ENCODE data around the gene FLACC1.
"Not testable (repeated sequence)": the region's sequence is repeated elsewhere in the genome, so short reads cannot be mapped to it uniquely, and the experiment has no call there.

Gene FLACC1

DNA sequence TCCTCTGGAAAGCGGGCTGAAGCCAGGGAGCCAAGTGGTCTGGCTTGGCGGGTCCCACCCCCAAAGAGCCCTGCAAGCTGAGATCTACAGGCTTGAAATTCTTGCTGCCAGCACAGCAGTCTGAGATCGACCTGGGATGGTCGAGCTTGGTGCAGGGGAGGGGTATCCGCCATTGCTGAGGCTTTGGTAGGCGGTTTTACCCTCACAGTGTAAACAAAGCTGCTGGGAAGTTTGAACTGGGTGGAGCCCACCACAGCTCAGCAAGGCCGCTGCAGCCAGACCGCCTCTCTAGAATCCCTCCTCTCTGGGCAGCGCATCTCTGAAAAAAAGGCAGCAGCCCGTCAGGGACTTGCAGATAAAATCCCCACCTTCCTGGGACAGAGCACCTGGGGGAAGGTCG is 12.6 kb upstream of the FLACC1 start:
- no peak overlapping the region for H3K4me3 ChIP-seq (ENCODE audit: low read depth, low read length)
- peaks cover 2% of the 10 kb centered on the region; the same call in 1 of the 2 replicates for H3K4me1 ChIP-seq (ENCODE audit: control insufficient read depth, insufficient read depth, low read length)
- H3K27ac ChIP-seq (ENCODE audit: low read depth, low read length): no peak overlapping the region
- H3K9ac ChIP-seq (ENCODE audit: low read length): no peak overlapping the region
- H3K36me3 ChIP-seq (ENCODE audit: control insufficient read depth, insufficient read depth, low read length): no peaks in the 10 kb centered on the region
- H3K27me3 ChIP-seq (ENCODE audit: control insufficient read depth, insufficient read depth, low read length): no peaks in the 10 kb centered on the region
- H3K9me3 ChIP-seq (ENCODE audit: control insufficient read depth, insufficient read depth, low read depth, low read length): 0 out of 2 replicates have a peak, but pooled peaks cover 3% of the 10 kb centered on the region

DNA sequence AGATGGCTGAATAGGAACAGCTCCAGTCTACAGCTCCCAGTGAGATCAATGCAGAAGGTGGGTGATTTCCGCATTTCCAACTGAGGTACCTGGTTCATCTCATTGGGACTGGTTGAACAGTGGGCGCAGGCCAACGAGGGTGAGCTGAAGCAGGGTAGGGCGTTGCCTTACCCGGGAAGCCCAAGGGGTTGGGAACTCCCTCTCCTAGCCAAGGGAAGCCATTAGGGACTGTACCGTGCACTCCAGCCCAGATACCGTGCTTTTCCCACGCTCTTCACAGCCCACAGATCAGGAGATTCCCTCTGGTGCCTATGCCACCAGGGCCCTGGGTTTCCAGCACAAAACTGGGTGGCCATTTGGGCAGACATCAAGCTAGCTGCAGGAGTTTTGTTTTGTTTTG is 12.2 kb upstream of the FLACC1 start:
- H3K4me3 ChIP-seq (ENCODE audit: low read depth, low read length); H3K36me3 ChIP-seq (ENCODE audit: control insufficient read depth, insufficient read depth, low read length); H3K4me1 ChIP-seq (ENCODE audit: control insufficient read depth, insufficient read depth, low read length); H3K9ac ChIP-seq (ENCODE audit: low read length); H3K9me3 ChIP-seq (ENCODE audit: control insufficient read depth, insufficient read depth, low read depth, low read length); H3K27me3 ChIP-seq (ENCODE audit: control insufficient read depth, insufficient read depth, low read length); H3K27ac ChIP-seq (ENCODE audit: low read depth, low read length): not testable (repeated sequence)

DNA sequence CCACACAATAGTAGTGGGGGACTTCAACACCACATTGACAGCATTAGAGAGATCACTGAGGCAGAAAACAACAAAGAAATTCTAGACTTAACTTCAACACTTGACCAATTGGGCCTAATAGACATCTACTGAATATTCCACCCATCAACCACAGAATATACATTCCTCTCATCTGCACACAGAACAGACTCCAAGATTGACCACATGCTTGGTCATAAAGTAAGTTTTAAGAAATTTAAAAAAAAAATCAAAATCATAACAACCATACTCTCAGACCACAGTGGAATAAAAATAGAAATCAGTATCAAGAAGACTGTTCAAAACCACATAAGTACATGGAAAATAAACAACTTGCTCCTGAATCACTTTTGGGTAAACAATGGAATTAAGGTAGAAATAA is 9.0 kb upstream of the FLACC1 start:
- Histone ChIP-seq H3K9ac (ENCODE audit: low read length) (no peak overlapping the region), H3K27me3 (ENCODE audit: control insufficient read depth, insufficient read depth, low read length) (no peaks in the 10 kb centered on the region), H3K4me1 (ENCODE audit: control insufficient read depth, insufficient read depth, low read length) (peaks cover 2% of the 10 kb centered on the region; the same call in 1 of the 2 replicates), H3K27ac (ENCODE audit: low read depth, low read length) (no peak overlapping the region), H3K9me3 (ENCODE audit: control insufficient read depth, insufficient read depth, low read depth, low read length) (peaks cover 11% of the 10 kb centered on the region; the same call in 1 of the 2 replicates), H3K36me3 (ENCODE audit: control insufficient read depth, insufficient read depth, low read length) (no peaks in the 10 kb centered on the region), H3K4me3 (ENCODE audit: low read depth, low read length) (no peak overlapping the region)

DNA sequence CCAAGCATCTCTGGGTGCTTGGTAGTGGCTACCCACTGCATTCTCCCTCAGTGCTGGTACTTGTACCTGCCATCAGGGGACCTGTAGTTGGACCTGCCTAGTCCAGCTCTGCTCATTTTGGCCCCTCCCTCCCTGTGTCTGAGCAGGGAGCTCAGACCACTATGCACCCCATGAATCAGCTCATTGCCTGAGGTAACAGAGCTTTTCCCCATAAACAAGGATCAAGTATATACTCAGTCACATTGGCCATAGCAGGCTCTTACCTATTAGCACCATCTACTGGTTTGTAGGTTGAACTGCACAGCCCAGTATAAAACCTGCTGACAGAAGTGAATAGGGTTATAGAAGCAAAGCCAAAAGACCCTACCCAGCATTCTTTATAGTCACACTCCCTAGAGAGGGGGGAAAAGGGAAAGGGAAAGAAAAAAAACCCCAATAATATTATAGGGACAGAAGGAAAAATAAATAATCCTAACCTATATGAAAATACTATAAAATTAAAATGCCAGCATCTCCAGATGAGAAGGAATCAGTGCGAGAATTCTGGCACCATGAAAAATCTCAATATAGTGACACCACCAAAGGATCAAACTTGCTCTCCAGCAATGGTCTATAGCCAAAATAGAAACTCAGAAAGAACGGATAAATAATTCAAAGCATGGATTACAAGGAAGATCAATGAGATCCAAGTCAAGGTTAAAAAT is 6.9 kb upstream of the FLACC1 start:
- Histone ChIP-seq H3K36me3 (ENCODE audit: control insufficient read depth, insufficient read depth, low read length) (no peaks in the 10 kb centered on the region), H3K27me3 (ENCODE audit: control insufficient read depth, insufficient read depth, low read length) (no peaks in the 10 kb centered on the region), H3K4me1 (ENCODE audit: control insufficient read depth, insufficient read depth, low read length) (no peaks in the 10 kb centered on the region), H3K27ac (ENCODE audit: low read depth, low read length) (no peak overlapping the region), H3K9ac (ENCODE audit: low read length) (no peak overlapping the region), H3K4me3 (ENCODE audit: low read depth, low read length) (no peak overlapping the region), H3K9me3 (ENCODE audit: control insufficient read depth, insufficient read depth, low read depth, low read length) (peaks cover 11% of the 10 kb centered on the region; the same call in 1 of the 2 replicates)

DNA sequence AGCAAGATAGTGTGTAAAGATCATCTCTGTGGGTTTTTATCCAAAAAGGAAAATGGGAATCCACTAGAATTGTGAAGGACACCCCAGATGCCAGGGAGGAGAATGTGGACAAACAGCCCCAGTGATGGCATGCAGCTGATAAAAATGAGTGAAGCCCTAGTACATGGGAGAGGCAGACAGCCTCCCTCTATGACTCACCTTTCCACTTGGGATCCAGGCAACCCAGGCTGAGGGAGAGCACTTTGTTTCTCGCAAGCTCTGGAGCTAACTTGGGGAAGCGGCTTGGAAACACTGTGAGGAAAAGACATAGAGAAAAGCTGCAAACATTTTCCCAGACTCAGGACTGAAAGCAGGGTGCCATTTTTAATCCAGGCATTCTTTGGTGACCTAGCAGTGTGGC is 5.3 kb upstream of the FLACC1 start:
- H3K27ac ChIP-seq (ENCODE audit: low read depth, low read length): no peak overlapping the region
- no peak overlapping the region for H3K4me3 ChIP-seq (ENCODE audit: low read depth, low read length)
- H3K36me3 ChIP-seq (ENCODE audit: control insufficient read depth, insufficient read depth, low read length): no peaks in the 10 kb centered on the region
- H3K9me3 ChIP-seq (ENCODE audit: control insufficient read depth, insufficient read depth, low read depth, low read length): peaks cover 8% of the 10 kb centered on the region; the same call in 1 of the 2 replicates
- no peak overlapping the region for H3K9ac ChIP-seq (ENCODE audit: low read length)
- no peaks in the 10 kb centered on the region for H3K27me3 ChIP-seq (ENCODE audit: control insufficient read depth, insufficient read depth, low read length)
- no peaks in the 10 kb centered on the region for H3K4me1 ChIP-seq (ENCODE audit: control insufficient read depth, insufficient read depth, low read length)

DNA sequence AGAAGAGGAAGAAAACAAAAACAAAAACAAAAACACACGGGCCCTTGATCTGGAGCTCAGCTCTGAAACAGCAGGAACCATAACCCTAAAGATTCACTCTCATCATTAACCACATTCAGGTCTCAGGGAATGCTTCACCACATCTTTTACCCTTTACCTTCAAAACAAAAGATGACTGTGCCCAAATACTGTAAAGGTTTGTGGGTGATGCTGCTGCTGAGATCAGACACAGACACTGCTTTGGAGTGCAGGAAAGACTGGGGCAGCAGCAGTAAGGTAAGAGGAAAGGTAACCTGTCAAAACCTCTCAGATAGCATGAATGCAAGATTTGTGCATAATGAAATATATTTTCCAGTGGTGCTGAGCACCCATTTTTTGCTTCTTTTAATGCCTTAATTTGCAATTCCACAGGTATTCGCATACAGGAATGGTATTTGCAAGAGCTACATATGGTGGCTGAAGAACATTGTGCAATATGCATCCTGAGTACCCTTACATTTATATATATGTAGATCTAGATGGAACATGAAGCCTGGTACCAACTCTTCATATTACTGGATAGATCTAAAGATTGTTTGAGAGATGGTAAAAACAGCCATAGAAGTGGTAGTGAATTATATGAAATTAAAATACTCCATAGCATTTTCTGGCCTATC is 4.1 kb upstream of the FLACC1 start:
- Histone ChIP-seq H3K9ac (ENCODE audit: low read length) (no peak overlapping the region), H3K27ac (ENCODE audit: low read depth, low read length) (no peak overlapping the region), H3K27me3 (ENCODE audit: control insufficient read depth, insufficient read depth, low read length) (no peaks in the 10 kb centered on the region), H3K4me3 (ENCODE audit: low read depth, low read length) (no peak overlapping the region), H3K4me1 (ENCODE audit: control insufficient read depth, insufficient read depth, low read length) (no peaks in the 10 kb centered on the region), H3K9me3 (ENCODE audit: control insufficient read depth, insufficient read depth, low read depth, low read length) (peaks cover 8% of the 10 kb centered on the region; the same call in 1 of the 2 replicates), H3K36me3 (ENCODE audit: control insufficient read depth, insufficient read depth, low read length) (no peaks in the 10 kb centered on the region)

DNA sequence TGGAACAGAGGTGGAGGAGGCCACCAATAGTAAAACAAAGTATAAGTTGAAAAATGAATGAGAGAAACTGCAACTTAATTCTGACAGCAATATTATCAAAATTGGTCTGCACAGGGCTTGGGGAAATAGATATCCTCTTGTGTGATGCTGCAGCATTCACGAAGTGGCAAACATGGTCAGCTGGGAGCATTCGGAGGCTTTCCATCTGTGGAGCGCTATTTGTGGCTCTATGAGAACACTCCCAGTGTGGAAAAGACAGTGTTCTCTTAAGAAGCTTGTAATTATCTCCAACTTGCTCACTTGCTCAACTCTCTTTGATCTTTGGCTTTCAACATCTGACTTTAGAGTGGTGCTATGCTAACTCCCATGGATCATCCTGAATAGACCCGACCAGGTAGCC is 3.1 kb upstream of the FLACC1 start:
- Histone ChIP-seq H3K27ac (ENCODE audit: low read depth, low read length) (no peak overlapping the region), H3K4me3 (ENCODE audit: low read depth, low read length) (no peak overlapping the region), H3K9ac (ENCODE audit: low read length) (no peak overlapping the region)

DNA sequence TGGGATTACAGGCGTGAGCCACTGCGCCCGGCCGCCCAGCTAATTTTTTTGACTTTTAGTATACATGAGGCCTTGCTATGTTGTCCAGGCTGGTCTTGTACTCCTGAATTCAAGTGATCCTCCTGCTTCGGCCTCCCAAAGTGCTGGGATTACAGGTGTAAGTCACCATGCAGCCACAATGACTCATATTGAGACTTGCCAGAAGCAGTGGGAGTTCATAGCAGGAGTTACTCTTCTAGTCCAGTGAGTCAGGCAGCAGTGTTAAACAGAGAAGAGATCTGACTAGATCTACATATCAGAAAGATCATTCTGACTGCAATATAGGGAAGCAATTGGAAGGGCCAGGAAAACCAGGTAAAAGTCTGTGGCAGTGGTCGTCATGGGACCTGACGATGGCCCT is 1.5 kb upstream of the FLACC1 start:
- Histone ChIP-seq H3K36me3 (ENCODE audit: control insufficient read depth, insufficient read depth, low read length) (no peaks in the 10 kb centered on the region), H3K27me3 (ENCODE audit: control insufficient read depth, insufficient read depth, low read length) (no peaks in the 10 kb centered on the region), H3K4me3 (ENCODE audit: low read depth, low read length) (no peak overlapping the region), H3K27ac (ENCODE audit: low read depth, low read length) (no peak overlapping the region), H3K4me1 (ENCODE audit: control insufficient read depth, insufficient read depth, low read length) (no peaks in the 10 kb centered on the region), H3K9me3 (ENCODE audit: control insufficient read depth, insufficient read depth, low read depth, low read length) (peaks cover 8% of the 10 kb centered on the region; the same call in 1 of the 2 replicates), H3K9ac (ENCODE audit: low read length) (no peak overlapping the region)

More for the DNA sequence above, 3.1 kb upstream of the FLACC1 start:
- Histone ChIP-seq H3K36me3 (ENCODE audit: control insufficient read depth, insufficient read depth, low read length) (no peaks in the 10 kb centered on the region), H3K9me3 (ENCODE audit: control insufficient read depth, insufficient read depth, low read depth, low read length) (peaks cover 8% of the 10 kb centered on the region; the same call in 1 of the 2 replicates), H3K4me1 (ENCODE audit: control insufficient read depth, insufficient read depth, low read length) (no peaks in the 10 kb centered on the region), H3K27me3 (ENCODE audit: control insufficient read depth, insufficient read depth, low read length) (no peaks in the 10 kb centered on the region)

DNA sequence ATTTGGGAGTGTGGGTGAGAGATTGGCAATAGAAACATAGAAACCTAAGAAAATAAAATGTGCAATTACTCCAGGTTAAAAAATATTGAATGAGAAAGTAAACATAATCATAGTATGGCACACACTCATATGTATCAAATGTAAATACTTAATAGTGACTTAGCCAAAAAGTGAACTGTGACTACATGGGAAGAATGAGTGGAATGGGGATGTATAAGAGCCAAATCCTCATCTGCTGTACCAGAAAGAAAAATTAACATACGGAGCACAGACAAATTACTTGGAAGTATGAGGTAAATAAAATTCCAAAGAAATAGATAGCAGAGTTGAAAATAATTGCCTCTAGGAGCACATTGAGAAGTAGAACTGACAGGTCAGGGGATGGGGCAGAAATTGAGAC is 4.0 kb downstream of the FLACC1 start:
- Histone ChIP-seq H3K4me3 (ENCODE audit: low read depth, low read length) (no peak overlapping the region), H3K4me1 (ENCODE audit: control insufficient read depth, insufficient read depth, low read length) (no peaks in the 10 kb centered on the region), H3K27ac (ENCODE audit: low read depth, low read length) (no peak overlapping the region)

DNA sequence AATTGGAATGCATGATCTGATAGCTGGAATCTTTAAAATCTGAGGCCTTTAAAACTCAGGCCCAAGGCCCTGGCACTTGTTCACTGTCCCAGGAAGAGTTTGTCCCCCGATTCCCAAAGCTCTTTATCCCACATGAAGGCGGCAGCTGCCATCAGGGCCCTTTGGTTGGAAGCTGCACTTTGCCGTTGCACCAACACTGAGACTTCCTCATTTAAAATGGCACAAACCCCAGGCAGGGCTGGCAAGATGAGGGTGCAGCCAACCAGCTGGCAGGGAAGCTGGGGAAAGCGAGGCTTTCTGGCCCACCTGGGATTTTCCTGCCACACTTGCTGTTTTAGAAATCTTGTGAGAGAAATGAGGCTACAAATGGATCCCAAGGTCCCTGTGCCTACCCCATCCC is 6.3 kb downstream of the FLACC1 start:
- H3K36me3 ChIP-seq (ENCODE audit: control insufficient read depth, insufficient read depth, low read length): no peaks in the 10 kb centered on the region
- no peak overlapping the region for H3K27ac ChIP-seq (ENCODE audit: low read depth, low read length)
- H3K4me1 ChIP-seq (ENCODE audit: control insufficient read depth, insufficient read depth, low read length): no peaks in the 10 kb centered on the region
- no peak overlapping the region for H3K9ac ChIP-seq (ENCODE audit: low read length)
- H3K27me3 ChIP-seq (ENCODE audit: control insufficient read depth, insufficient read depth, low read length): no peaks in the 10 kb centered on the region
- H3K9me3 ChIP-seq (ENCODE audit: control insufficient read depth, insufficient read depth, low read depth, low read length): no peaks in the 10 kb centered on the region
- no peak overlapping the region for H3K4me3 ChIP-seq (ENCODE audit: low read depth, low read length)

More for the DNA sequence above, 4.0 kb downstream of the FLACC1 start:
- no peaks in the 10 kb centered on the region for H3K27me3 ChIP-seq (ENCODE audit: control insufficient read depth, insufficient read depth, low read length)
- H3K9ac ChIP-seq (ENCODE audit: low read length): no peak overlapping the region
- H3K36me3 ChIP-seq (ENCODE audit: control insufficient read depth, insufficient read depth, low read length): no peaks in the 10 kb centered on the region
- H3K9me3 ChIP-seq (ENCODE audit: control insufficient read depth, insufficient read depth, low read depth, low read length): no peaks in the 10 kb centered on the region

DNA sequence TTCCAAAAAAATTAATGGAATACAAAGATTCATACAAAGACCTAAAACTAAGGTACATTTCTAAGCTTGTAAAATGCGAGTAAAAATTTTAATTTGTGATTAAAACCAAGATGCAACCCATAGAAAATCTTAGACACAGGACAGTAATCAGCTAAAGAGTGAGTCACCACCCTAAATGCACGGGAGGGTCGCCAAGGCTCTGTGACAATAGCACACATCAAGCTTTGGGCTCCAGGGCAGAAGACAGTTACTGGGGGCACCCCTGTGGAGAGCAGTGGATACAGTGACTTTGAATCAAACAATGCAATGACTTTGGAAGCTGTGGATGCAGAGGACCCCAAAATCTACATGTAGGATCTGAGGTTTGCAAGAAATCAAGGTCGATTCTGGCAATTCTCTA is 7.5 kb downstream of the FLACC1 start:
- Histone ChIP-seq H3K36me3 (ENCODE audit: control insufficient read depth, insufficient read depth, low read length) (no peaks in the 10 kb centered on the region), H3K27ac (ENCODE audit: low read depth, low read length) (no peak overlapping the region), H3K4me3 (ENCODE audit: low read depth, low read length) (no peak overlapping the region), H3K9ac (ENCODE audit: low read length) (no peak overlapping the region), H3K27me3 (ENCODE audit: control insufficient read depth, insufficient read depth, low read length) (no peaks in the 10 kb centered on the region), H3K9me3 (ENCODE audit: control insufficient read depth, insufficient read depth, low read depth, low read length) (no peaks in the 10 kb centered on the region), H3K4me1 (ENCODE audit: control insufficient read depth, insufficient read depth, low read length) (no peaks in the 10 kb centered on the region)
